ENCODE data around the gene UTP4.

- TF ChIP-seq CTCF (IDR thresholded peaks at IDR 0.05; ENCODE audit: control extremely low read depth in 1 of 3, insufficient read depth in 1 of 3, low read depth in 1 of 3, low read length in 3 of 3) (no peak), HDAC2 (IDR thresholded peaks at IDR 0.05; ENCODE audit: borderline replicate concordance in 1 of 2, low read depth in 2 of 2, low read length in 2 of 2) (no peak), SP4 (IDR thresholded peaks at IDR 0.05; ENCODE audit: low read length) (no peak), BCL11A (IDR thresholded peaks at IDR 0.05; ENCODE audit: low read depth in 2 of 2, low read length in 2 of 2) (no peak), POLR2AphosphoS5 (IDR thresholded peaks at IDR 0.05; ENCODE audit: low read depth, low read length) (no peak), CHD2 (IDR thresholded peaks at IDR 0.05; ENCODE audit: low read length) (no peak), RFX5 (IDR thresholded peaks at IDR 0.05; ENCODE audit: borderline replicate concordance, low read depth, low read length) (no peak), SRF (IDR thresholded peaks at IDR 0.05; ENCODE audit: low read depth, low read length) (no peak), EP300 (IDR thresholded peaks at IDR 0.05; ENCODE audit: borderline replicate concordance in 1 of 2, low read depth in 2 of 2, low read length in 2 of 2) (no peak), SIN3A (conservative IDR thresholded peaks at IDR 0.05 in 1 of 2, IDR thresholded peaks at IDR 0.05 in 1 of 2; ENCODE audit: low read depth in 1 of 2, low read length in 2 of 2) (no peak), MAX (IDR thresholded peaks at IDR 0.05) (no peak)
Observed at GRCh38 chr16:69179328-69180010, 47.0 kb downstream of the UTP4 start.

Measured in H1 (cell line).